ENCODE data around the gene TEC.
"Not testable (repeated sequence)": the region's sequence is repeated elsewhere in the genome, so short reads cannot be mapped to it uniquely, and the experiment has no call there.

Gene TEC

DNA sequence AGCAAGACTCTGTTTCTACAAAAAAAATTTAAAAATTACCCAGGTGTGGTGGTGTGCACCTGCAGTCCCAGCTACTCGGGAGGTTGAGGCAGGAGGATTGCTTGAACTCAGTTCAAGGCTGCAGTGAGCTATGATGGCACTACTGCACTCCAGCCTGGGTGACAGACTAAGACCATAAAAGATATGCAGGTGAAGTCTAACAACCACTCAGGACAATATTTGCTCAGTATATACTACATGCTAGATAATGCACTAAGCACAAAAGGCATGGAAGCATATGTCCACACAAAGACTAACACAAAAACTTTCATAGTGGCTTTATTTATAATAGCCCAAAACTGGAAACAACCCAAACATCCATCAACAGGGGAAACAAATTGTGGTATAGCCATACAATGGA is 77.9 kb downstream of the TEC start:
- Histone ChIP-seq H3K9ac (ENCODE audit: low read depth, low read length) (no peak overlapping the region), H3K9me3 (ENCODE audit: insufficient read depth, low read depth, low read length) (no peaks in the 10 kb centered on the region), H3K27me3 (ENCODE audit: insufficient read depth, low read length) (no peaks in the 10 kb centered on the region), H3K27ac (ENCODE audit: low read length) (no peak overlapping the region), H3K4me3 (ENCODE audit: low read length) (no peak overlapping the region), H3K36me3 (ENCODE audit: insufficient read depth, low read depth, low read length) (no peaks in the 10 kb centered on the region), H3K4me1 (ENCODE audit: insufficient read depth, low read length) (peaks cover 3% of the 10 kb centered on the region; the same call in 1 of the 2 replicates)

DNA sequence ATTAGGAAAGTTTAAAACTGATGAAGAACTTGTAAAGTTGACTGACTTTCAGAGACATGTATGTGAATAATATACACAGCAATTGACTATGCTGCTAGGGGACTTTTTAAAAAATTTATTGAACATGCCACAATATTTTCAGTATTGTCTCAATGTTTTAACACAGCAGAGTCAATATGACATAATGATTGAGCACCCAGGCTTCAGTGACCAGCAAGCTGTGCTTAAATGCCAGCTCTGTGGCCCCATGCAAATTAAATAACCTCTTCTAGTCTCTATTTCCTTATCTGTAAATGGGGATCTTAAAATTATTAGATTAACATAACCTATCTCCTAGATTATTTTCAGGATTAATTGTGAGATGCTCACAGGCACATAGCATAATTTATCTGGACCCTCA is 78.8 kb downstream of the TEC start:
- no peak overlapping the region for H3K9ac ChIP-seq (ENCODE audit: low read depth, low read length)
- H3K4me1 ChIP-seq (ENCODE audit: insufficient read depth, low read length), result peaks cover 3% of the 10 kb centered on the region; the same call in 1 of the 2 replicates

DNA sequence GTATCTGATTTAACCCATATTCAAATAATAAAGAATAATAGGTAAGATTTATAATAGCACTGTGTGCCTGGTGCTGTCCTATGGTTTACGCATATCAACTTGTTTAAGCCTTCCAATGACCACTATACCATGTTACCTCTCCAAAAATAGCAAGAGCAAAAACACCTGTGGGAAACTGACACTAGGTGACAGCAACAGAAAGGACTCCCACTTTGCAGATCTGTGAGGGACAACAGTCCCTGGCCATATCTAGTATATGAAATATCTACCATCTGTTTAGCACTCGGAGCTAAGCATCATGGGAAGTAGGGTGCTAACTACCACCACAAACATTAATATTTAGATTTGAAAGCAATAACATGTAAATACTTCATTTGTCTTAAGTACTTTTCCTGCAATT is 79.9 kb downstream of the TEC start:
- no peak overlapping the region for H3K9ac ChIP-seq (ENCODE audit: low read depth, low read length)
- no peaks in the 10 kb centered on the region; the same call in 1 of the 2 replicates for H3K4me1 ChIP-seq (ENCODE audit: insufficient read depth, low read length)
- no peak overlapping the region for H3K27ac ChIP-seq (ENCODE audit: low read length)

More for the DNA sequence above, 78.8 kb downstream of the TEC start:
- Histone ChIP-seq H3K4me3 (ENCODE audit: low read length) (no peak overlapping the region), H3K36me3 (ENCODE audit: insufficient read depth, low read depth, low read length) (no peaks in the 10 kb centered on the region), H3K27me3 (ENCODE audit: insufficient read depth, low read length) (no peaks in the 10 kb centered on the region), H3K27ac (ENCODE audit: low read length) (no peak overlapping the region), H3K9me3 (ENCODE audit: insufficient read depth, low read depth, low read length) (no peaks in the 10 kb centered on the region)

DNA sequence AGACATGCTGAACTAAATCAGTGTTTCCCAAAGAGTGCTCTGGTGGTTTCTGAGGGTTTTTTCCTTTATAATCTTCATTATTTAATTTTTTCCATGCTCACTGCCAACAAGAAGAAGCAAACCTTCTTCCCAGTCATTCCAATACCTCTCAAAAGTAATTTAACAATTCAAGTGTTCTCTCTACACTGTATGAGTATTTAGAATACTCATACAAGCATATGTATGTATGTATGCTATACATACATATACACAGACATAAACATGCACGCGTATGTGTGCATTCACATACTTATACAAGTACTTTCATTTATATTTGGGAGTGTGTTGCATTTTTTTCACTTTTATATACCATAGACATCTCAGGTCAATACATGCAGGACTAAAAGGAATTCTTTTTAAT is 81.2 kb downstream of the TEC start:
- no peak overlapping the region for H3K9ac ChIP-seq (ENCODE audit: low read depth, low read length)
- no peaks in the 10 kb centered on the region for H3K27me3 ChIP-seq (ENCODE audit: insufficient read depth, low read length)
- peaks cover 2% of the 10 kb centered on the region; the same call in 1 of the 2 replicates for H3K4me1 ChIP-seq (ENCODE audit: insufficient read depth, low read length)

More for the DNA sequence above, 79.9 kb downstream of the TEC start:
- Histone ChIP-seq H3K4me3 (ENCODE audit: low read length) (no peak overlapping the region), H3K36me3 (ENCODE audit: insufficient read depth, low read depth, low read length) (no peaks in the 10 kb centered on the region), H3K9me3 (ENCODE audit: insufficient read depth, low read depth, low read length) (no peaks in the 10 kb centered on the region), H3K27me3 (ENCODE audit: insufficient read depth, low read length) (no peaks in the 10 kb centered on the region)

DNA sequence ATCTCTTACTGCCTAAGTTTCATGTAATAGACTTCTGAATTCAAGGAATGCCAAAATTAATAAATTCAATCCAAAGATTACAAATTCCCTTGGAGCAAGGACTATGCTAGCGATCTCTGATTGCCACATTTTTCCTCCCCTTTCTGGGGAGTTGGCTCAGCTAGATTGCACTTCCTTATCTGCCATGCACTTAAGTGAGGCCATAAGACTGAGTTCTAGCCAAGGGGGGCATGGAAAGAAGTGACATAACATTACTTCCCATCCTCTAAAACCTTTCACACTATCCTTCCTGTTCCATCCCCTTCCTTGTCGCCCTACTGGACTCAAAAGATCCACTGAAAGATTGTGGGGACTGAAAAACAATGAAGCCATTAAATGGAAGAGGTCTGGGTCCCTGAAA is 81.8 kb downstream of the TEC start:
- Histone ChIP-seq H3K36me3 (ENCODE audit: insufficient read depth, low read depth, low read length) (no peaks in the 10 kb centered on the region), H3K9me3 (ENCODE audit: insufficient read depth, low read depth, low read length) (no peaks in the 10 kb centered on the region), H3K9ac (ENCODE audit: low read depth, low read length) (no peak overlapping the region), H3K4me3 (ENCODE audit: low read length) (no peak overlapping the region), H3K4me1 (ENCODE audit: insufficient read depth, low read length) (peaks cover 6% of the 10 kb centered on the region; the same call in 1 of the 2 replicates), H3K27me3 (ENCODE audit: insufficient read depth, low read length) (no peaks in the 10 kb centered on the region), H3K27ac (ENCODE audit: low read length) (no peak overlapping the region)

More for the DNA sequence above, 81.2 kb downstream of the TEC start:
- Histone ChIP-seq H3K27ac (ENCODE audit: low read length) (no peak overlapping the region), H3K36me3 (ENCODE audit: insufficient read depth, low read depth, low read length) (no peaks in the 10 kb centered on the region), H3K4me3 (ENCODE audit: low read length) (no peak overlapping the region), H3K9me3 (ENCODE audit: insufficient read depth, low read depth, low read length) (no peaks in the 10 kb centered on the region)

DNA sequence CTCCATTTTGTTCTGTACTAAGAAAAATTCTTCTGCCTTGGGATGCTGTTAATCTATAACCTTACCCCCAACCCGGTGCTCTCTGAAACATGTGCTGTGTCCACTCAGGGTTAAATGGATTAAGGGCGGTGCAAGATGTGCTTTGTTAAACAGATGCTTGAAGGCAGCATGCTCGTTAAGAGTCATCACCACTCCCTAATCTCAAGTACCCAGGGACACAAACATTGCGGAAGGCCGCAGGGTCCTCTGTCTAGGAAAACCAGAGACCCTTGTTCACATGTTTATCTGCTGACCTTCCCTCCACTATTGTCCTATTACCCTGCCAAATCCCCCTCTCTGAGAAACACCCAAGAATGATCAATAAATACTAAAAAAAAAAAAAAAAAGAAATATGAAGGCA is 82.6 kb downstream of the TEC start:
- H3K36me3 ChIP-seq (ENCODE audit: insufficient read depth, low read depth, low read length); H3K4me3 ChIP-seq (ENCODE audit: low read length); H3K27me3 ChIP-seq (ENCODE audit: insufficient read depth, low read length); H3K27ac ChIP-seq (ENCODE audit: low read length); H3K9me3 ChIP-seq (ENCODE audit: insufficient read depth, low read depth, low read length); H3K4me1 ChIP-seq (ENCODE audit: insufficient read depth, low read length); H3K9ac ChIP-seq (ENCODE audit: low read depth, low read length): not testable (repeated sequence)

DNA sequence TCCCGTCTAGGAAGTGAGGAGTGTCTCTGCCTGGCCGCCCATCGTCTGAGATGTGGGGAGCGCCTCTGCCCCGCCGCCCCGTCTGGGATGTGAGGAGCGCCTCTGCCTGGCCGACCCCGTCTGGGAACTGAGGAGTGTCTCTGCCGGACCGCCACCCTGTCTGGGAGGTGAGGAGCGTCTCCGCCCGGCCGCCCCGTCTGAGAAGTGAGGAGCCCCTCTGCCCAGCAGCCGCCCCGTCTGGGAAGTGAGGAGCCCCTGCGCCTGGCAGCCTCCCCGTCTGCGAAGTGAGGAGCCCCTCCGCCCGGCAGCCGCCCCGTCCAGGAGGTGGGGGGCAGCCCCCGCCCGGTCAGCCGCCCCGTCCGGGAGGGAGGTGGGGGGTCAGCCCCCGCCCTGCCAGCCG is 83.2 kb downstream of the TEC start:
- not testable (repeated sequence) for H3K4me3 ChIP-seq (ENCODE audit: low read length); H3K9me3 ChIP-seq (ENCODE audit: insufficient read depth, low read depth, low read length); H3K36me3 ChIP-seq (ENCODE audit: insufficient read depth, low read depth, low read length); H3K27ac ChIP-seq (ENCODE audit: low read length); H3K27me3 ChIP-seq (ENCODE audit: insufficient read depth, low read length); H3K9ac ChIP-seq (ENCODE audit: low read depth, low read length); H3K4me1 ChIP-seq (ENCODE audit: insufficient read depth, low read length)

DNA sequence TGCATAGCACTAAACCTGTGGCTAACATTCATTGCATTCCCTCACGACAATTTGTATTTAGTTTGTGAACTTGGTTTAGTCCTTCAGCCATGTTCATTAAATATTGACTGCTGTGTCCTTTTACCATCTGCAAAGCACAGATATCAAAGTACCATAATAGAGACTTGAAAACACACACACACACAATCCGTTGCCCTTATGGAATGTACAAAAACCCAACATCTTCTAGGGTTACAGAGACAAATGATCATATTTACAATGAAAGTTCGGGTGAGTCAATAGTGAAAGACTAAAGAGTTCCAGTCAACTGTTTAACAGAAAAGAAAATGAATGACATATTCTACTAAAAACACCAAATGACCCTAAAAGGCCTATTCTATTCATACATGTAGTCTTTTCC is 84.8 kb downstream of the TEC start:
- no peaks in the 10 kb centered on the region for H3K27me3 ChIP-seq (ENCODE audit: insufficient read depth, low read length)
- H3K4me3 ChIP-seq (ENCODE audit: low read length), result no peak overlapping the region
- H3K27ac ChIP-seq (ENCODE audit: low read length), result no peak overlapping the region
- no peaks in the 10 kb centered on the region for H3K36me3 ChIP-seq (ENCODE audit: insufficient read depth, low read depth, low read length)
- H3K4me1 ChIP-seq (ENCODE audit: insufficient read depth, low read length), result peaks cover 6% of the 10 kb centered on the region; the same call in 1 of the 2 replicates
- H3K9me3 ChIP-seq (ENCODE audit: insufficient read depth, low read depth, low read length), result no peaks in the 10 kb centered on the region
- H3K9ac ChIP-seq (ENCODE audit: low read depth, low read length), result no peak overlapping the region

DNA sequence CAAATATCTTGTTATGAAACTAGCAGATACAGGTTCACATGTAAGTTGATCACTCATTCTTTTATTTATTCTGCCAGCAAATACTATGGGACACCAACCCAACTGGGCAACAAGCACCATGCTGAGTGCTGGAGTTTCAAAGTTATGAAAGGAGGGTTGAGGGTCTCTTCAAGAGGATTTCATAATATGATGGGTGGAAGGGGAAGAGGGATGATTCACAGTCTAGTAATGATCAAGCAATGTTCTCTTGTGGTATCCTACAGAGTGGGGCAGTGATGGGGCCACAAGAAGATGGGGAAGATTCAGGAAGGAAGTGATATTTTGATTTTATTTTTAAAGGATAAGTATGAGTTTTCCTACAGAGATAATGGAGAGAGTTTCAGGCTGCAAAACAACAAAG is 89.4 kb downstream of the TEC start:
- no peak overlapping the region for H3K27ac ChIP-seq (ENCODE audit: low read length)
- H3K9ac ChIP-seq (ENCODE audit: low read depth, low read length), result no peak overlapping the region

DNA sequence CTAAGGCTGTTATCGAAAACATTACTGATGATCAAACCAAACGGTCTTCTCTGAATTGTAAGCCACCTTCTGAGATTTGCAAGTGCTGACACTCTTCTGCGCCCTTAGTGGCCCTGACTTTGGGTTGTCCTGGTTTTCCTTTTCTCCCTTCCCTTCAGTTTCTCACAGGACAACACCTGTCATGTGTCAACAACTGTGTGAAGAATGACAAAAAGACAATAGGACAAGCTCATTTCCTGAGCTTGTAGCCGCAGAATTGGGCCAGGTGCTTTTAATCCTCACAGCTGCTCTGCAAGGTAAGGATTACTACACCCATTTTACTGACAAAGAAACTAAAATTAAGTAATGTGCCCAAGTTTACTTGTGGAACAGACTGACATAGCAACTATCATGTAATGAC is 90.7 kb downstream of the TEC start:
- Histone ChIP-seq H3K4me1 (ENCODE audit: insufficient read depth, low read length) (peaks cover 10% of the 10 kb centered on the region; the same call in 1 of the 2 replicates), H3K27me3 (ENCODE audit: insufficient read depth, low read length) (no peaks in the 10 kb centered on the region), H3K36me3 (ENCODE audit: insufficient read depth, low read depth, low read length) (no peaks in the 10 kb centered on the region), H3K9ac (ENCODE audit: low read depth, low read length) (no peak overlapping the region), H3K9me3 (ENCODE audit: insufficient read depth, low read depth, low read length) (no peaks in the 10 kb centered on the region; the same call in 1 of the 2 replicates), H3K27ac (ENCODE audit: low read length) (no peak overlapping the region), H3K4me3 (ENCODE audit: low read length) (no peak overlapping the region)

More for the DNA sequence above, 89.4 kb downstream of the TEC start:
- H3K4me3 ChIP-seq (ENCODE audit: low read length), result no peak overlapping the region
- H3K36me3 ChIP-seq (ENCODE audit: insufficient read depth, low read depth, low read length), result no peaks in the 10 kb centered on the region
- no peaks in the 10 kb centered on the region; the same call in 1 of the 2 replicates for H3K9me3 ChIP-seq (ENCODE audit: insufficient read depth, low read depth, low read length)
- peaks cover 6% of the 10 kb centered on the region; the same call in 1 of the 2 replicates for H3K4me1 ChIP-seq (ENCODE audit: insufficient read depth, low read length)
- H3K27me3 ChIP-seq (ENCODE audit: insufficient read depth, low read length), result no peaks in the 10 kb centered on the region

DNA sequence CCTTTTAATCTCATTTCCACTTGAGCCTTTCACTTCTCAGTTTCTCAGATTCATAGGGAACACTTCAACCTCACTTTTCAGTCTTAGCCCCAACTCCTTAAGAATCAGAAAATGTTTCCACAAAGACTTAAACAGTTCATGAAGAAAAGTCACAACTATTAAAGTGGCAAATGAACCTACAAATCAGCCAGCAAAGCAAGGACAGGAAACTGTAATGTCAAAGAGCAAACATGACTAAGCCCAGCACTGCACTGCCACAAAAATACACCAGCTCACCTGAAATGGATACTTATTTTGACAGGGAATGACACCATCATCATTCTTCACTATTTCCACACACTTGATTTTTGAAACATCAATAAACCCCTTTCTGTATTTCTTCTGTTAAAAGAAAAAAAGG is 93.8 kb downstream of the TEC start:
- H3K9me3 ChIP-seq (ENCODE audit: insufficient read depth, low read depth, low read length), result no peaks in the 10 kb centered on the region; the same call in 1 of the 2 replicates
- H3K27me3 ChIP-seq (ENCODE audit: insufficient read depth, low read length), result no peaks in the 10 kb centered on the region
- H3K4me1 ChIP-seq (ENCODE audit: insufficient read depth, low read length), result peaks cover 12% of the 10 kb centered on the region
- H3K4me3 ChIP-seq (ENCODE audit: low read length), result no peak overlapping the region
- no peak overlapping the region for H3K9ac ChIP-seq (ENCODE audit: low read depth, low read length)
- H3K36me3 ChIP-seq (ENCODE audit: insufficient read depth, low read depth, low read length), result no peaks in the 10 kb centered on the region
- no peak overlapping the region for H3K27ac ChIP-seq (ENCODE audit: low read length)

DNA sequence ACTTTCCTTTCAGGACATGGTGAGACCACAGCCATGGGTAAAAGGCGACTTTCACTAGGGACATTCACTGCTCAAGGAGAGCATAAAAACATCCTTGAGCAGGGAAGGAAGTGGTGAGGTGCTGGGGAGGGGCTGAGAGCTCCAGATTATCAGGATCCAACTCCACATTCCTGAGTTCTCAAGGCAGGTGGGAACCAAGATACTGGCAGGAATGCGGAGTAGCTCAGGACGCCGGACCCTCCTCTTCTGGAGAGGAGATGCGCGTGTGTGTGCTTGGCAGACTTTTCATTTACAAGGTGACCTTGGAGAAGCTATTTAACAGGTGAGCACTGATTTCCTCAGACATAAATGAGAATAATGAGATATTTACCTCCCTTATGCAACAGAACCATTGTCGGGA is 94.3 kb downstream of the TEC start:
- no peak overlapping the region for H3K27ac ChIP-seq (ENCODE audit: low read length)
- H3K9ac ChIP-seq (ENCODE audit: low read depth, low read length), result no peak overlapping the region
- H3K9me3 ChIP-seq (ENCODE audit: insufficient read depth, low read depth, low read length), result no peaks in the 10 kb centered on the region; the same call in 1 of the 2 replicates
- H3K4me1 ChIP-seq (ENCODE audit: insufficient read depth, low read length), result peaks cover 12% of the 10 kb centered on the region
- no peaks in the 10 kb centered on the region for H3K27me3 ChIP-seq (ENCODE audit: insufficient read depth, low read length)
- no peak overlapping the region for H3K4me3 ChIP-seq (ENCODE audit: low read length)
- H3K36me3 ChIP-seq (ENCODE audit: insufficient read depth, low read depth, low read length), result no peaks in the 10 kb centered on the region
